Skeletal muscle cell (primary cell): ENCODE results near the gene ARMH2.
"Not testable (repeated sequence)": the region's sequence is repeated elsewhere in the genome, so short reads cannot be mapped to it uniquely, and the experiment has no call there.

Experiments
- DNase-seq: peaks from one replicate; pipeline ENCODE4 v3.0.0-alpha.2; 2010; ENCODE audit warnings: low read depth
- H3K4me3 ChIP-seq: 2 replicates; pipeline ENCODE4 v1.5.1; 2011; ENCODE audit warnings: low read depth, mild to moderate bottlenecking, control low read depth, low read length, moderate library complexity

Gene ARMH2

DNA sequence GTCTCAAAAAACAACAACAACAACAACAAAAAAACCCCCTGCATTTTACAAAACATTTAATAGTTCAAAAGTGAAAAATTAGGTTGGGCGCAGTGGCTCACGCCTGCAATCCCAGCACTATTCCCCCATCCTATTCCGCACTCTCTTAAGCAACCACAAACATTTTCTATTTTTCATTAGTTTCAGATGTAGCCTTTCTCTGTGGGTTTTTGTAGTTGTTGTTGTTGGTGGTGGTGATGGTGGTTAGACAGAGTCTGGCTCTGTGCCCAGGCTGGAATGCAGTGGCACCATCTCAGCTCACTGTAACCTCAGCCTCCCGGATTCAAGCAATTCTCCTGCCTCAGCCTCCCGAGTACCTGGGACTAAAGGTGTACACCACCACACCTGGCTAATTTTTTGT, 30.4 kb downstream of the ARMH2 start:
- H3K4me3 ChIP-seq = no peak overlapping the region
- no peak for DNase-seq

DNA sequence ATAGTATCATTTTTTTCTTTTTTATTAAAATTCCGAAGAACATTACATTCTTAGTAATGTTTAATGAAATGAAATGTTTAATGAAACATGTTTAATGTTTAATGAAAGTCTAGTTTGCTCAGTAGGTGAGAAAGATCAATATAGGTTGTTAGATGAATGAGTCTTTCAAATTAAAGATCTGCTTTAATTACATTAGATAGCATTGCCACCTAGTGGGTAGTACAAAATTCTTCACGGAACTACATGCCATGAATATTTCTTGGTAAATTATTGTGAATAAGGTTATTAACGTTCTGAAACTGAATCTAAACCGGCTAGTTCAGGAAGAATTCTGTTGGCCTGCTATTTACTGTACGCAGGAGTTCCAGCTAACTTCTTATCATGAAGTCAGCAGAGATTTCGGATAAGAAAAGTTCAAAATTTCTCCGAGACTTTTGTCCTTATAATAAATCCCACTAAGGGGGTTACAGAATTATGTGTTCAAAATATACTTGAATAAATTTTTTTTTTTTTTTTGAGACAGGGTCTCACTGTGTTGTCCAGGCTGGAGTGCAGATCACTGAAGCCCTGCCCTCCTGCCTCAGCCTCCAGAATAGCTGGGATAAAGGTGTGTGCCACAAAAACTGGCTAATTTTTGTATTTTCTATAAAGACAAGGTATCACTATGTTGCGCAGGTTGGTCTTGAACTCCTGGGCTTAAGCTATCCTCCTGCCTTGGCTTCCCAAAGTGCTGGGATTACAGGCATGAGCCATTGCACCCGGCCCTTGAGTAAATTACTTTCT, 31.8 kb downstream of the ARMH2 start:
- DNase-seq = no peak
- H3K4me3 ChIP-seq = no peak overlapping the region

GRCh38 chr6:24765968-24766367, 32.7 kb downstream of the ARMH2 start:
- not testable (repeated sequence) for H3K4me3 ChIP-seq, DNase-seq

- DNase-seq, H3K4me3 ChIP-seq: not testable (repeated sequence)
These were observed 33.6 kb downstream of the ARMH2 start for GRCh38 chr6:24764833-24765828.

GRCh38 chr6:24763578-24763977, 35.1 kb downstream of the ARMH2 start:
- DNase-seq = no peak

DNA sequence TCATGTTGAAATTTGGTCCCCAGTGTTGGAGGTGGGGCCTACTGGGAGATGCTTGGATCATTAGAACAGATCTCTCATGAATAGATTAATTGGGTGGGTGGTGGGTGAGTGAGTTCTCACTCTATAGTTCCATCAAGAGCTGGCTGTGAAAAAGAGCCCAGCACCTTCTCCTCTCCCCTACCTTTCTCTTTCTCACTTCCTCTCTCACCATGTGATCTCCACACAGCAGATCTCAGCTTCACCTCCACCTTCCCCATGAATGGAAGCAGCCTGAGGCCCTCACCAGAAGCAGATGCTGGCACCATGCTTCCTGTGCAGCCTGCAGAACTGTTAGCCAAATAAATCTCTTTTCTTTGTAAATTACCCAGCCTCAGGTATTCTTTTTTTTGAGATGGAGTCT, 36.9 kb downstream of the ARMH2 start:
- no peak overlapping the region for H3K4me3 ChIP-seq
- DNase-seq = no peak

More at GRCh38 chr6:24763578-24763977, 35.1 kb downstream of the ARMH2 start:
- no peak overlapping the region for H3K4me3 ChIP-seq

DNA sequence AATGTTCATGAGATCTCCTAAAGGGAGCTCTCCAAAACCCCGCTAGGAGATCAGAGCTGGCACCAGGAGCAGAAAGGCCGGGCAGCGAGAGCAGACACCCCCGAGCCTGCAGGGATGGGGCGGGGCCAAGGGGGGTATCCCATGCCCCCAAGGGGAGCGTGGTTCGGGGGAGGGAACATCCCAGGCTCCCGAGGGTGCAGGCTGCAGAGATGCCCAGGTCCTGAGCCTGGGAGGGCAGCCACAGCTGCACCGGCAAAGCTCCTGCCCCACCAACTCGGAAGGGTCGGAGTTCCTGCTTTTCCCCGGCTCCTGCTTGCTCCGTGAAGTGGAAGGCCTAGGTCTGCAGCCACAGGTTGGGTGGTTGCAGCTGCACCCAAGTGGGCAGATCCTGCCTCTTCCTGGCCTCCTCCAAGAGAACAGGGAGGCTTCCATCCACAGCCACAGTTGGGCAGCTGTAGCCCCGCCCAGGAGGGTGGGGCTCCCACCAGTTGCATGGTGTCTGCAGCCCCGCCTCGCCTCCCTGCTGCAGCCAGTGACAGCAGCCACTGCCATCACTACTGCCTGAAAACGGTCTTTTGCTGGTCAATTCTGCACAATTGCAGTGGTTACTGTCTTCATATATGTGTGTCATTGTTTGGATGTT, 37.4 kb downstream of the ARMH2 start:
- no peak for DNase-seq
- no peak overlapping the region for H3K4me3 ChIP-seq

- no peak overlapping the region for H3K4me3 ChIP-seq
- no peak for DNase-seq
These were observed 38.5 kb downstream of the ARMH2 start for GRCh38 chr6:24760210-24760609.

- DNase-seq = no peak
These were observed 39.0 kb downstream of the ARMH2 start for GRCh38 chr6:24759718-24760117.

GRCh38 chr6:24757611-24758010, 41.1 kb downstream of the ARMH2 start:
- no peak overlapping the region for H3K4me3 ChIP-seq
- no peak for DNase-seq

More at GRCh38 chr6:24759718-24760117, 39.0 kb downstream of the ARMH2 start:
- H3K4me3 ChIP-seq = no peak overlapping the region

GRCh38 chr6:24755279-24755678, 43.4 kb downstream of the ARMH2 start:
- H3K4me3 ChIP-seq = no peak overlapping the region
- DNase-seq = no peak

DNA sequence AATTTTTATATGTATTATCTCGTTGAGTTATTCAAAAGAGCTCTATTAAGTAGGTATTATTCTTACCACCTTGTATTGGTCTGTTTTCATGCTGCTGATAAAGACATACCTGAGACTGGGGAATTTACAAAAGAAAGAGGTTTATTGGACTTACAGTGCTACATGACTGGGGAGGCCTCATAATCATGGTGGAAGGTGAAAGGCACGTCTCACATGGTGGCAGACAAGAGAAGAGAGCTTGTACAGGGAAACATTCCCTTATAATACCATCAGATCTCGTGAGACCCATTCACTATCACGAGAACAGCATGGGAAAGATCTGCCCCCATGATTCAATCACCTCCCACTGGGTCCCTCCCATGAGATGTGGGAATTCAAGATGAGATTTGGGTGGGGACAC, 44.3 kb downstream of the ARMH2 start:
- not testable (repeated sequence) for DNase-seq, H3K4me3 ChIP-seq

GRCh38 chr6:24753545-24753944, 45.2 kb downstream of the ARMH2 start:
- H3K4me3 ChIP-seq = no peak overlapping the region
- DNase-seq = no peak

DNA sequence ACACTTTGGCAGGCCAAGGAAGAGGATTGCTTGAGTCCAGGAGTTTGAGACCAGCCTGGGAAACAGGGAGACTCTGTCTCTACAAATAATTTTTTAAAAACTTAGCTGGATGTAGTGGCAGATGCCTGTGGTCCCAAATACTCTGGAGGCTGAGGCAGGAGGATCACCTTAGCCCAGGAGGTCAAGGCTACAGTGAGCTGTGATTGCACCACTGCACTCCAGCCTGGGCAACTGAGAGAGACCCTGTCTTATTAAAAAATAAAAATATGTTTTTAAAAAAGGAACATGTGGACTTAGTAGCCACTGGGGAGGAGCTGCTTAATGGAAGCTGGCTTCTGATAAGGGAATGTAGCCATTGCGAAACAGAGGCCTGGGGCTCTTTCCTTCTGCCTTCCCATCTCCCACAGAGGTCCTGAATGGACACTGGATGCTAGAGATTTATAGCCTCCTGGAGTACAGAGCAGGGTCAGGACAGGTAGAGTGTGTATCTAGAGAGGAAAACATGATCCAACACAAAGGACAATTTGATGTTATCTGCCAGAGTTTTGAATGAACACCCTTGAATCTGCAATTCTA, 45.7 kb downstream of the ARMH2 start:
- no peak overlapping the region for H3K4me3 ChIP-seq
- no peak for DNase-seq

GRCh38 chr6:24752503-24752902, 46.2 kb downstream of the ARMH2 start:
- no peak overlapping the region for H3K4me3 ChIP-seq
- DNase-seq = no peak

DNA sequence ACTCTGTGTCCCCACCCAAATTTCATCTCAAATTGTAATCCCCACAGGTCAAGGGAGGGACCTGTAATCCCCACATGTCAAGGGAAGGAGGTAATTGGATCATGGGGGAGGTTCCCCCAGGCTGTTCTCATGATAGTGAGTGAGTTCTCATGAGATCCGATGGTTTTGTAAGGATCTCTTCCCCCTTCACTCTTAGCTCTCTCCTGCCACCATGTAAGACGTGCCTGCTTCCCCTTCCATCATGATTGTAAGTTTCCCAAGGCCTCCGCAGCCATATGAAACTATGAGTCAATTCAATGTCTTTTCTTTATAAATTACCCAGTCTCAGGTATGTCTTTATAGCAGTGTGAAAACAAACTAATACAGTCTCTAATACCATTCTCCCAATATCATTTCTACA, 47.8 kb downstream of the ARMH2 start:
- DNase-seq, H3K4me3 ChIP-seq: not testable (repeated sequence)

GRCh38 chr6:24749297-24749696, 49.4 kb downstream of the ARMH2 start:
- H3K4me3 ChIP-seq = no peak overlapping the region

More at GRCh38 chr6:24749297-24749696, 49.4 kb downstream of the ARMH2 start:
- no peak for DNase-seq
